ENCODE measurements around the gene TUBAL3.

TUBAL3 gene

GRCh38 chr10:5360318-5360915 lies 44.2 kb downstream of the TUBAL3 start:
- H3K27ac Mint-ChIP-seq, result no peak overlapping the region
- ATAC-seq (ENCODE audit: low read depth) (no peak), DNase-seq (ENCODE audit: low spot score in 2 of 2) (no peak)
- no peak overlapping the region for H3K4me3 Mint-ChIP-seq
- H3K27me3 Mint-ChIP-seq, result peaks cover 19% of the 10 kb centered on the region
- H3K4me1 Mint-ChIP-seq, result no peaks in the 10 kb centered on the region
- no peaks in the 10 kb centered on the region for H3K36me3 Mint-ChIP-seq
- H3K9me3 Mint-ChIP-seq, result peaks cover 1% of the 10 kb centered on the region

DNA sequence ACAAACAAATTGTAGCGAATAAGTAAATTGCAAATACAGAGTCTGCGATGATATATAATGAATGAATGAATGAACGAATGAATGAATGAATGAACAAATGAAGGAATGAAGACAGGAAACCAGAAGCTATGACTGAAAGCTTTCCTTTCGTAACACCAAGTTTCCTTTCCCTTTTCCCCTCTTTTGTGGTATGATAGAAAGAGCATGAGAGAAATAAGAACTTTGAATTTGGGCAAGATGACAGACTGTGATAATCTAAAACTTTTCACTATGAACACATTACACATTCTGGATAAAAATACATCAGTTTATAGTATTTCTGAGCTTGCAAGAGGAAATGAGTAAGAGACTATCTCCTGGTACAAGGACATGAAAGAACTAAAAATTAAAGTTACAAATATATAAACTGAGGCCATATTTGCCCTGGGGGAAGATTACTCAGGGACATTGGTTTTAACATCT lies 48.3 kb downstream of the TUBAL3 start:
- Mint-ChIP-seq H3K4me3 (no peak overlapping the region), H3K9me3 (peaks cover 1% of the 10 kb centered on the region), H3K27ac (no peak overlapping the region), H3K27me3 (peaks cover 6% of the 10 kb centered on the region), H3K4me1 (no peaks in the 10 kb centered on the region), H3K36me3 (no peaks in the 10 kb centered on the region)
- DNase-seq (ENCODE audit: low spot score in 2 of 2), result no peak
- ATAC-seq (ENCODE audit: low read depth), result no peak

GRCh38 chr10:5355594-5356301 lies 48.9 kb downstream of the TUBAL3 start:
- no peaks in the 10 kb centered on the region for H3K4me1 Mint-ChIP-seq
- peaks cover 7% of the 10 kb centered on the region for H3K27me3 Mint-ChIP-seq
- no peak overlapping the region for H3K4me3 Mint-ChIP-seq
- ATAC-seq (ENCODE audit: low read depth), result no peak
- no peak overlapping the region for H3K27ac Mint-ChIP-seq
- no peaks in the 10 kb centered on the region for H3K36me3 Mint-ChIP-seq
- no peak for DNase-seq (ENCODE audit: low spot score in 2 of 2)
- H3K9me3 Mint-ChIP-seq, result peaks cover 1% of the 10 kb centered on the region

DNA sequence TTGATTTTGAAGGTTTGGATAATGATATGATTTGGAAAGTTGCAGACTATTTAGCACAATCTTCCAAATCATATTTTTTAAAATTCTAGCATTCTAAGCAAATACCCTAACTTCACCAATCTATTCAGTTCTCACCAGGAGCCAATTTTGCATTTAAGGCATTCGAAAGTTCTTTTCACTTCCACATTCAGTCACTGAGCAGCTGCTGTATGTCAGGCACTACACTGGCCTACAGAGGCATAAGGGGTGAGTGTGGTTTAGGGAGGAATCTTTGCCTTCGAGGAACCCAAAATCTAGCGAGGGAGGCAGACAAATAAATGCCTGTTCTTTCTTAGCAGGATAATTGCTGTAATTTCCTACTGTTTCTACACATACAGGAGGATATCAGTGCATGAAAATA lies 50.6 kb downstream of the TUBAL3 start:
- Mint-ChIP-seq H3K4me1 (no peaks in the 10 kb centered on the region), H3K4me3 (no peak overlapping the region), H3K27me3 (peaks cover 9% of the 10 kb centered on the region), H3K36me3 (no peaks in the 10 kb centered on the region), H3K27ac (no peak overlapping the region), H3K9me3 (peaks cover 1% of the 10 kb centered on the region)
- DNase-seq (ENCODE audit: low spot score in 2 of 2), result no peak
- no peak for ATAC-seq (ENCODE audit: low read depth)

DNA sequence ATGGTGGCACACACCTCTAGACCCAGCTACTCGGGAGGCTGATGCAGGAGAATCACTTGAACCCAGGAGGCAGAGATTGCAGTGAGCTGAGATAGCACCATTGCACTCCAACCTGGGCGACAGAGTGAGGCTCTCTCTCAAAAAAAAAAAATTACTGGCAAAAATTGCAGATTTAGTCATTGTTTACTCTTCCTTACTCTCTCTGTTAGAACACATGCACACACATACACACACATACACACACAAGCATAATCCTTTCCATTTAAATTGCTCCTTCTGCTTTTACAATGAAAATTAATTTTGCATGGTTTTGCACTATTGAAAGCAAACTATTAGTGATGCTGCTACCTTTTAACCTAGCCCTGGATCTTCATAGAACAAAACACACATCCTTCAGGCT lies 55.3 kb downstream of the TUBAL3 start:
- peaks cover 3% of the 10 kb centered on the region for H3K27me3 Mint-ChIP-seq
- no peaks in the 10 kb centered on the region for H3K36me3 Mint-ChIP-seq
- no peaks in the 10 kb centered on the region for H3K9me3 Mint-ChIP-seq
- H3K27ac Mint-ChIP-seq, result no peak overlapping the region
- H3K4me1 Mint-ChIP-seq, result no peaks in the 10 kb centered on the region
- H3K4me3 Mint-ChIP-seq, result no peak overlapping the region
- ATAC-seq (ENCODE audit: low read depth) (no peak), DNase-seq (ENCODE audit: low spot score in 2 of 2) (no peak)

GRCh38 chr10:5346881-5347280 lies 57.7 kb downstream of the TUBAL3 start:
- Mint-ChIP-seq H3K4me3 (no peak overlapping the region), H3K27ac (no peak overlapping the region), H3K36me3 (no peaks in the 10 kb centered on the region), H3K4me1 (no peaks in the 10 kb centered on the region), H3K27me3 (peaks cover 5% of the 10 kb centered on the region), H3K9me3 (no peaks in the 10 kb centered on the region)
- no peak for ATAC-seq (ENCODE audit: low read depth)
- DNase-seq (ENCODE audit: low spot score in 2 of 2), result no peak

GRCh38 chr10:5344746-5345145 lies 59.9 kb downstream of the TUBAL3 start:
- H3K4me3 Mint-ChIP-seq, result no peak overlapping the region
- H3K36me3 Mint-ChIP-seq, result no peaks in the 10 kb centered on the region
- no peak overlapping the region for H3K27ac Mint-ChIP-seq
- H3K4me1 Mint-ChIP-seq, result no peaks in the 10 kb centered on the region
- H3K27me3 Mint-ChIP-seq, result peaks cover 4% of the 10 kb centered on the region
- no peaks in the 10 kb centered on the region for H3K9me3 Mint-ChIP-seq
- ATAC-seq (ENCODE audit: low read depth), result no peak
- DNase-seq (ENCODE audit: low spot score in 2 of 2), result no peak

DNA sequence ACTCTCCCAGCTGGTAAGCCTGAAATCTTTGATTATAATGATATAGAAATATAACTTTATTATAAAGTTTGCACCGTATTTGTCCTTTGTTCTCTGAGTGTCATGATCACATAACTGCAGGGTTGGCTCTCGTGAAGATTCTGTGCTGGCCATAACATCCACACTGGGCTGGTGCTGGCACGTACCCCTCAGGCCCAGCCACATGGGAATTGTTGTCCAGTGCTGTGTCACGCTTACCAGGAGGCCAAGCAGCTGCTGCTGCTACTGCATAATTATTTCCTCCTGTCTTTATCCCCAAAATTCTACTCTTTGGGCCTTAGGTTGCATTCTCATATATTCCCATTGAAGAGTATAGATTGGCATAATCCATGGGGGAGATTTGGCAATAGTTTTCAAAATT lies 60.6 kb downstream of the TUBAL3 start:
- Mint-ChIP-seq H3K9me3 (no peaks in the 10 kb centered on the region), H3K36me3 (no peaks in the 10 kb centered on the region), H3K4me1 (no peaks in the 10 kb centered on the region), H3K27me3 (peaks cover 2% of the 10 kb centered on the region), H3K4me3 (no peak overlapping the region), H3K27ac (no peak overlapping the region)
- ATAC-seq (ENCODE audit: low read depth), result no peak
- no peak for DNase-seq (ENCODE audit: low spot score in 2 of 2)

DNA sequence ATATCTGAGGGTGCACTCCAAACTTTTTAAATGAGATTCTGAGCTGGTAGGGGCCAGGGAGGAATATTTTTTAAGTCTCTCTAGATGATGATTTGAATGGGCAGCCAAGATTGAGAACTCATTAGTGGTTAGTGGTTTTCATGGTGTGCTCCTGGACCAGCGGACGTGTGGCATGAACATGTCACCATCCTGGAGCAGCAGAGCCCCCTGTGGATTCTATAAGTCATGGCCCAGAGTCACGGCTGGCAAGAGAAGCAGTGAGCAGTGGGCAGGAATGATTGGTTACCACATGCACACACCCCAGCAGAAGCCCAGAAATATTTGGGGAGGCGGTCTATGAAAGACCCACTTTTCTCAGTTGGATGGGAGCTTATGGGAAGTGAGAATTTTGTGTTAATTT lies 61.1 kb downstream of the TUBAL3 start:
- peaks cover 2% of the 10 kb centered on the region for H3K27me3 Mint-ChIP-seq
- no peak overlapping the region for H3K27ac Mint-ChIP-seq
- no peaks in the 10 kb centered on the region for H3K9me3 Mint-ChIP-seq
- ATAC-seq (ENCODE audit: low read depth), result no peak
- DNase-seq (ENCODE audit: low spot score in 2 of 2), result no peak
- H3K4me1 Mint-ChIP-seq, result no peaks in the 10 kb centered on the region
- H3K4me3 Mint-ChIP-seq, result no peak overlapping the region
- no peaks in the 10 kb centered on the region for H3K36me3 Mint-ChIP-seq

Measured in memory B cell (primary cell).